ENCODE data around the gene UBE2Z.

UBE2Z gene

GRCh38 chr17:48871035-48871550 lies 37.1 kb upstream of the UBE2Z start:
- TF ChIP-seq RAD21 (IDR thresholded peaks at IDR 0.05; ENCODE audit: low read depth) (no peak), NFIC (IDR thresholded peaks at IDR 0.05) (no peak)

GRCh38 chr17:48871551-48872351 lies 36.5 kb upstream of the UBE2Z start:
- no peak for TF ChIP-seq CREB1 (IDR thresholded peaks at IDR 0.05; ENCODE audit: low read depth)
- TF ChIP-seq USF1 (IDR thresholded peaks at IDR 0.05) = no peak
- no peak for TF ChIP-seq EP300 (IDR thresholded peaks at IDR 0.05; ENCODE audit: borderline replicate concordance)
- TF ChIP-seq CEBPB (IDR thresholded peaks at IDR 0.05) = no peak
- TF ChIP-seq TAF1 (IDR thresholded peaks at IDR 0.05; ENCODE audit: low read depth) = no peak
- TF ChIP-seq NFIC (IDR thresholded peaks at IDR 0.05) = no peak
- no peak for TF ChIP-seq TCF12 (IDR thresholded peaks at IDR 0.05; ENCODE audit: low read depth)
- TF ChIP-seq FOXM1 (IDR thresholded peaks at IDR 0.05; ENCODE audit: borderline replicate concordance, low read depth) = no peak
- no peak for TF ChIP-seq RAD21 (IDR thresholded peaks at IDR 0.05; ENCODE audit: low read depth)
- TF ChIP-seq, protein P1, sequence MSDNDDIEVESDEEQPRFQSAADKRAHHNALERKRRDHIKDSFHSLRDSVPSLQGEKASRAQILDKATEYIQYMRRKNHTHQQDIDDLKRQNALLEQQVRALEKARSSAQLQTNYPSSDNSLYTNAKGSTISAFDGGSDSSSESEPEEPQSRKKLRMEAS (IDR thresholded peaks at IDR 0.05) = no peak
- no peak for TF ChIP-seq EGR1 (IDR thresholded peaks at IDR 0.05)

DNA sequence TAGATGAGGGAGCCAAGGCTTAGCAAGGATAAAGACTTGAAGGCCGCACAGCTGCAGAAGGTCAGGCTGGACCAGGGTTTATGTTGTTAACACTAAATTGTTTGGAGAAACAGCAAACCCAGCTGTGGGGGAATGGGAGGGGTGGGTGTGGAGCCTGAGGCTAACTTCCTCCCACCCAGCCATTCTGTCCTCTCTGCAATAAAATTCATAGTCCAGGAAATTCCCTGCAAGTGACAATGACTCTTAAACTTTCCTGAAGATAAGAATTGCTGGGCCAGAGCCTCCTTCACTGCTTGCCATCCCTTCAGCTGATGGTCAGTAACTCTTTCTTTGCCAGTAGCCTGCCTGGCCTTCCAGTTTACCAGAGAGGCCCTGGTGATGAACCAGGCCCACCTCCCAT lies 35.0 kb upstream of the UBE2Z start:
- no peak for TF ChIP-seq EGR1 (IDR thresholded peaks at IDR 0.05)
- TF ChIP-seq, protein P1 (IDR thresholded peaks at IDR 0.05) = no peak
- TF ChIP-seq REST (IDR thresholded peaks at IDR 0.05; ENCODE audit: low read depth) = no peak
- TF ChIP-seq RAD21 (IDR thresholded peaks at IDR 0.05; ENCODE audit: low read depth) = no peak
- no peak for TF ChIP-seq USF1 (IDR thresholded peaks at IDR 0.05)
- TF ChIP-seq TAF1 (IDR thresholded peaks at IDR 0.05; ENCODE audit: low read depth) = no peak
- TF ChIP-seq EP300 (IDR thresholded peaks at IDR 0.05; ENCODE audit: borderline replicate concordance) = no peak
- no peak for TF ChIP-seq CEBPB (IDR thresholded peaks at IDR 0.05)
- TF ChIP-seq YY1 (IDR thresholded peaks at IDR 0.05; ENCODE audit: low read depth) = no peak
- TF ChIP-seq ZBTB7A (IDR thresholded peaks at IDR 0.05; ENCODE audit: low read depth) = no peak
- TF ChIP-seq CREB1 (IDR thresholded peaks at IDR 0.05; ENCODE audit: low read depth) = no peak
- TF ChIP-seq TEAD4 (IDR thresholded peaks at IDR 0.05) = no peak
- TF ChIP-seq TCF12 (IDR thresholded peaks at IDR 0.05; ENCODE audit: low read depth) = no peak
- TF ChIP-seq FOXM1 (IDR thresholded peaks at IDR 0.05; ENCODE audit: borderline replicate concordance, low read depth) = no peak
- no peak for TF ChIP-seq NFIC (IDR thresholded peaks at IDR 0.05)

GRCh38 chr17:48873696-48874443 lies 34.3 kb upstream of the UBE2Z start:
- TF ChIP-seq TAF1 (IDR thresholded peaks at IDR 0.05; ENCODE audit: low read depth) (no peak), FOXM1 (IDR thresholded peaks at IDR 0.05; ENCODE audit: borderline replicate concordance, low read depth) (no peak), YY1 (IDR thresholded peaks at IDR 0.05; ENCODE audit: low read depth) (no peak), CREB1 (IDR thresholded peaks at IDR 0.05; ENCODE audit: low read depth) (no peak), TEAD4 (IDR thresholded peaks at IDR 0.05) (no peak), TCF12 (IDR thresholded peaks at IDR 0.05; ENCODE audit: low read depth) (no peak), EGR1 (IDR thresholded peaks at IDR 0.05) (no peak), REST (IDR thresholded peaks at IDR 0.05; ENCODE audit: low read depth) (no peak), CEBPB (IDR thresholded peaks at IDR 0.05) (no peak), EP300 (IDR thresholded peaks at IDR 0.05; ENCODE audit: borderline replicate concordance) (no peak), ZBTB7A (IDR thresholded peaks at IDR 0.05; ENCODE audit: low read depth) (no peak), USF1 (IDR thresholded peaks at IDR 0.05) (no peak), RAD21 (IDR thresholded peaks at IDR 0.05; ENCODE audit: low read depth) (no peak), NFIC (IDR thresholded peaks at IDR 0.05) (no peak)
- TF ChIP-seq, protein P1 (IDR thresholded peaks at IDR 0.05) = no peak

Data from Ishikawa (cell line).